D721Med (cell line): ENCODE results near the gene C1RL.

ENCODE experiments used
- DNase-seq: peaks from one replicate; pipeline ENCODE4 v3.0.0; 2011; ENCODE audit warnings: low spot score; ENCODE audit not compliant: insufficient read length
- FAIRE-seq: peaks from 2 replicates; lab custom pipeline; 2011; peaks lifted over from hg19 to GRCh38; lab: Jason Lieb, UNC
- CTCF ChIP-seq: IDR thresholded peaks from 2 replicates; pipeline ENCODE4 v1.5.1; 2012; ENCODE audit warnings: mild to moderate bottlenecking, control low read depth; ENCODE audit not compliant: insufficient read depth; ENCODE audit errors: missing control alignments

Gene C1RL

GRCh38 chr12:7152818-7153217 lies 43.8 kb upstream of the C1RL start:
- no peak for FAIRE-seq
- no peak for TF ChIP-seq CTCF
- DNase-seq = no peak

- FAIRE-seq (no peak), DNase-seq (no peak)
- TF ChIP-seq CTCF = no peak
These were observed 42.5 kb upstream of the C1RL start for GRCh38 chr12:7151532-7151931.

GRCh38 chr12:7150841-7151240 lies 41.8 kb upstream of the C1RL start:
- no peak for FAIRE-seq
- no peak for TF ChIP-seq CTCF
- DNase-seq = no peak

- FAIRE-seq (no peak), DNase-seq (no peak)
- TF ChIP-seq CTCF = no peak
These were observed 41.3 kb upstream of the C1RL start for GRCh38 chr12:7150356-7150755.

GRCh38 chr12:7146906-7147305 lies 37.9 kb upstream of the C1RL start:
- DNase-seq (no peak), FAIRE-seq (no peak)
- no peak for TF ChIP-seq CTCF

- DNase-seq (no peak), FAIRE-seq (no peak)
- no peak for TF ChIP-seq CTCF
These were observed 37.2 kb upstream of the C1RL start for GRCh38 chr12:7146228-7146627.

GRCh38 chr12:7145671-7146070 lies 36.7 kb upstream of the C1RL start:
- DNase-seq (no peak), FAIRE-seq (no peak)
- TF ChIP-seq CTCF = no peak
